Panc1 (cell line): ENCODE measurements around the gene SLC25A10. TPM values are rescaled to one million over a fixed set of nuclear protein-coding genes. Genes with fewer than 3 reads are reported as not detected.

ENCODE experiments used
- ATAC-seq: fragments of 200-7000 bp; cut with Tn5 transposase; 2 replicates; pipeline ENCODE4 v1.9.1; 2020; ENCODE audit warnings: mild to moderate bottlenecking, moderate library complexity
- BruUV-seq: library from RNA; stranded (reverse); fragments of 400-500 nt; replicated peaks from 2 replicates; lab custom pipeline; 2021; lab: Mats Ljungman, UMichigan
- CTCF ChIA-PET: fragments of 300-600 bp; sonication (Branson Sonifier 250); formaldehyde crosslinking; loops from one replicate; lab custom pipeline; 2022; ENCODE audit warnings: antibody characterized with exemption; lab: Charles Lee
- POLR2A ChIA-PET: fragments of 300-600 bp; sonication (Branson Sonifier 250); formaldehyde crosslinking; loops from one replicate; lab custom pipeline; 2022; ENCODE audit warnings: antibody characterized with exemption; lab: Charles Lee
- DNase-seq: peaks from one replicate; pipeline ENCODE4 v3.0.0-alpha.2; 2010; ENCODE audit warnings: low read depth, low spot score
- H3K27ac ChIP-seq: 2 replicates; pipeline ENCODE4 v1.5.1; 2011; ENCODE audit warnings: mild to moderate bottlenecking, low read length, inconsistent platforms
- H3K27me3 ChIP-seq: fragments of 200-500 bp; sonication (Bioruptor generic); 2 replicates; pipeline ENCODE4 v1.6.0; 2014; ENCODE audit warnings: low read length, inconsistent platforms; ENCODE audit not compliant: control insufficient read depth, insufficient read depth
- H3K36me3 ChIP-seq: fragments of 200-500 bp; sonication (Bioruptor generic); 2 replicates; pipeline ENCODE4 v1.5.1; 2014; ENCODE audit warnings: inconsistent platforms, mild to moderate bottlenecking, low read length, moderate library complexity; ENCODE audit not compliant: control insufficient read depth, insufficient read depth
- H3K4me1 ChIP-seq: 2 replicates; pipeline ENCODE4 v1.5.1; 2011; ENCODE audit warnings: inconsistent platforms, mild to moderate bottlenecking, low read length, moderate library complexity; ENCODE audit not compliant: control insufficient read depth, insufficient read depth
- H3K4me3 ChIP-seq, 2 experiments: 2 replicates each; pipeline ENCODE4 v1.5.1; 2011 to 2012; ENCODE audit warnings: low read depth in 2 of 2, low read length in 2 of 2, mild to moderate bottlenecking in 2 of 2, inconsistent platforms in 1 of 2, moderate library complexity in 1 of 2
- H3K9me3 ChIP-seq: fragments of 200-500 bp; sonication (Bioruptor generic); 2 replicates; pipeline ENCODE4 v1.5.1; 2014; ENCODE audit warnings: low read depth, mild to moderate bottlenecking, inconsistent platforms, low read length, moderate library complexity; ENCODE audit not compliant: control insufficient read depth, insufficient read depth
- POLR2AphosphoS5 ChIP-seq: IDR thresholded peaks from 2 replicates; pipeline ENCODE4 v1.6.1; 2012; ENCODE audit warnings: mild to moderate bottlenecking, low read depth, low read length, moderate library complexity
- SIN3A ChIP-seq: IDR thresholded peaks from 2 replicates; pipeline ENCODE4 v1.6.1; 2012; ENCODE audit warnings: low read depth, mild to moderate bottlenecking, low read length, moderate library complexity, borderline replicate concordance; ENCODE audit not compliant: insufficient read depth
- TCF7L2 ChIP-seq: IDR thresholded peaks from 2 replicates; pipeline ENCODE4 v1.6.1; 2011; ENCODE audit warnings: mild to moderate bottlenecking, low read depth, low read length, inconsistent platforms
- in situ Hi-C: cut with HindIII; loops from 2 replicates; pipeline ENCODE4 v1.10.0; 2016; ENCODE audit warnings: low sequenced_read_pairs, low pct_unique_long_range_greater_than_20kb
- intact Hi-C: fragments of 100-400 bp; cut with micrococcal nuclease; formaldehyde crosslinking; loops from one replicate; pipeline ENCODE4 v1.10.0; 2022; ENCODE audit not compliant: unreplicated experiment
- total RNA-seq: library from RNA; stranded (reverse); gene quantifications from one replicate; pipeline ENCODE4 v1.2.1, GENCODE V29; 2021; ENCODE audit not compliant: unreplicated experiment
- TF ChIP-seq, protein P1 (sequence below): fragments of 450-650 bp; IDR thresholded peaks from 2 replicates; pipeline ENCODE4 v1.5.1; 2017; ENCODE audit warnings: mild to moderate bottlenecking
- TF ChIP-seq, protein P2 (sequence below), 2 experiments: IDR thresholded peaks; 2 replicates each; pipeline ENCODE4 v1.6.1; 2011 to 2012; ENCODE audit warnings: low read depth in 2 of 2, control low read depth in 1 of 2, low read length in 1 of 2, mild to moderate bottlenecking in 1 of 2, moderate library complexity in 1 of 2; ENCODE audit not compliant: insufficient read depth in 1 of 2

The SLC25A10 gene
- total RNA-seq, 1 experiment from 2014 or later: 81.2 TPM

DNA sequence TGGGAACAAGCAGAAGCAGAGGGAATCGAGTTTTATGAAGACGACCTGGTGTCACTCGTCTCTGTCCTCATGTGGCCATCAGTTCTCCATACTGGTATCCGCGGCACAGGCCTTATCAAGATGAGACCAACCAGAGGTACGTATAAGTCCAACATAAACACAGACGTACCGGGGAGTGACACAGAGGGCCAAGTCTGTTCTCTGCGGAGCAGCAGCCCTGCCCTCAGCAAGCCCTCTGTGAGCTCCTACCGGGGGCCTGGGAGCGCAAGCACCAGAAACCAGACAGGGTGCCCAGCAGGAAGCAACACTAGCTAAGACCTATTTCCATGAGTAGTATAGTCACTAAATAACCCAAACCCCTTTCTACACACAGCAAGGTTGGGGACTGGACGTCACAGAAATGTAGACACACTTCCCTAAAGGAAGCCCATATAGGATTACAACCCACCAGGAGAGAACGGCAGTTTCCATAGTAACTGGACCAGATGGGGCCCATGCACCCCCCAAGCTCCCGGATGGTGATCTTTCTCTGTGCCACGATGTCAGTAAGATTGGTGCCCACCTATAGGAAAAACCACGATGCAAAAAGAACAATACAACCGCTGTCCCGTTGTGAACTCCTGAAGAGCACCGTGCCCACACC lies 29.4 kb upstream of the SLC25A10 start:
- no peak for ATAC-seq
- ChIA-PET CTCF (no interaction called here), POLR2A (interaction anchor here (1.1 kb wide), 1 partner anchor 17 kb away, joined by 3 read pairs; no protein-coding TSS in a partner anchor)
- Histone ChIP-seq H3K9me3 (no peaks in the 10 kb centered on the region), H3K27me3 (no peaks in the 10 kb centered on the region), H3K27ac (peak overlapping the region; percentile 93), H3K4me1 (peaks cover 23% of the 10 kb centered on the region), H3K4me3 (peak overlapping the region; percentile 71 to 78), H3K36me3 (peaks cover 15% of the 10 kb centered on the region; the same call in 1 of the 2 replicates)
- TF ChIP-seq TCF7L2 (no peak), POLR2AphosphoS5 (no peak)
- TF ChIP-seq, protein P1, sequence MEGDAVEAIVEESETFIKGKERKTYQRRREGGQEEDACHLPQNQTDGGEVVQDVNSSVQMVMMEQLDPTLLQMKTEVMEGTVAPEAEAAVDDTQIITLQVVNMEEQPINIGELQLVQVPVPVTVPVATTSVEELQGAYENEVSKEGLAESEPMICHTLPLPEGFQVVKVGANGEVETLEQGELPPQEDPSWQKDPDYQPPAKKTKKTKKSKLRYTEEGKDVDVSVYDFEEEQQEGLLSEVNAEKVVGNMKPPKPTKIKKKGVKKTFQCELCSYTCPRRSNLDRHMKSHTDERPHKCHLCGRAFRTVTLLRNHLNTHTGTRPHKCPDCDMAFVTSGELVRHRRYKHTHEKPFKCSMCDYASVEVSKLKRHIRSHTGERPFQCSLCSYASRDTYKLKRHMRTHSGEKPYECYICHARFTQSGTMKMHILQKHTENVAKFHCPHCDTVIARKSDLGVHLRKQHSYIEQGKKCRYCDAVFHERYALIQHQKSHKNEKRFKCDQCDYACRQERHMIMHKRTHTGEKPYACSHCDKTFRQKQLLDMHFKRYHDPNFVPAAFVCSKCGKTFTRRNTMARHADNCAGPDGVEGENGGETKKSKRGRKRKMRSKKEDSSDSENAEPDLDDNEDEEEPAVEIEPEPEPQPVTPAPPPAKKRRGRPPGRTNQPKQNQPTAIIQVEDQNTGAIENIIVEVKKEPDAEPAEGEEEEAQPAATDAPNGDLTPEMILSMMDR: no peak
- in situ Hi-C loops: no loop called here
- BruUV-seq: no TSS peak
- DNase-seq: no peak
- intact Hi-C loops: no loop called here

DNA sequence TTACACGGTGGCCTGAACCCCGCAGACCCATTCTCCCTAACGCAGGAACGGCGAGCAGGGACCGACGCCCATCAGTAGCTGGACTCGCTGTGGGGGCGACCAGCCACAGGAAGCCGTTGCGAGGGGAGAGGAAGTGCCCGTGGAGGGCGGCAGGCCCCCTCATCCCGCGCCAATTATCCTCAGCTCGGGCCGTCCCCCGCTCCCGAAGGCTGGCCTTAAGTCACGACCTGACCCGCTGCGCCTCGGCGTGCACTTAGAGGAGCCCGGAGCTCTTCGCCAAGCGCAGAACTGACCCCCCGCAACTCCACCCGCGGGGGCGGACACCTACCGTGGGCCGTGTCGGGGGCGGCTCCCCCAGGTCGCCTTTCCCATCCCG lies 28.9 kb upstream of the SLC25A10 start:
- POLR2A ChIA-PET: interaction anchor here (0.6 to 1.1 kb wide), 4 partner anchors 13 to 121 kb away, joined by 3 to 6 read pairs (median 3); partner anchors contain the start of gene GCGR
- no TSS peak for BruUV-seq
- CTCF ChIA-PET: interaction anchor here (1.1 kb wide), 1 partner anchor 8 kb away, joined by 3 read pairs; no protein-coding TSS in a partner anchor
- TF ChIP-seq, protein P1: no peak
- TF ChIP-seq SIN3A (no peak), POLR2AphosphoS5 (no peak), TCF7L2 (no peak)
- TF ChIP-seq, protein P2, sequence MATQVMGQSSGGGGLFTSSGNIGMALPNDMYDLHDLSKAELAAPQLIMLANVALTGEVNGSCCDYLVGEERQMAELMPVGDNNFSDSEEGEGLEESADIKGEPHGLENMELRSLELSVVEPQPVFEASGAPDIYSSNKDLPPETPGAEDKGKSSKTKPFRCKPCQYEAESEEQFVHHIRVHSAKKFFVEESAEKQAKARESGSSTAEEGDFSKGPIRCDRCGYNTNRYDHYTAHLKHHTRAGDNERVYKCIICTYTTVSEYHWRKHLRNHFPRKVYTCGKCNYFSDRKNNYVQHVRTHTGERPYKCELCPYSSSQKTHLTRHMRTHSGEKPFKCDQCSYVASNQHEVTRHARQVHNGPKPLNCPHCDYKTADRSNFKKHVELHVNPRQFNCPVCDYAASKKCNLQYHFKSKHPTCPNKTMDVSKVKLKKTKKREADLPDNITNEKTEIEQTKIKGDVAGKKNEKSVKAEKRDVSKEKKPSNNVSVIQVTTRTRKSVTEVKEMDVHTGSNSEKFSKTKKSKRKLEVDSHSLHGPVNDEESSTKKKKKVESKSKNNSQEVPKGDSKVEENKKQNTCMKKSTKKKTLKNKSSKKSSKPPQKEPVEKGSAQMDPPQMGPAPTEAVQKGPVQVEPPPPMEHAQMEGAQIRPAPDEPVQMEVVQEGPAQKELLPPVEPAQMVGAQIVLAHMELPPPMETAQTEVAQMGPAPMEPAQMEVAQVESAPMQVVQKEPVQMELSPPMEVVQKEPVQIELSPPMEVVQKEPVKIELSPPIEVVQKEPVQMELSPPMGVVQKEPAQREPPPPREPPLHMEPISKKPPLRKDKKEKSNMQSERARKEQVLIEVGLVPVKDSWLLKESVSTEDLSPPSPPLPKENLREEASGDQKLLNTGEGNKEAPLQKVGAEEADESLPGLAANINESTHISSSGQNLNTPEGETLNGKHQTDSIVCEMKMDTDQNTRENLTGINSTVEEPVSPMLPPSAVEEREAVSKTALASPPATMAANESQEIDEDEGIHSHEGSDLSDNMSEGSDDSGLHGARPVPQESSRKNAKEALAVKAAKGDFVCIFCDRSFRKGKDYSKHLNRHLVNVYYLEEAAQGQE (IDR thresholded peaks at IDR 0.05; ENCODE audit: insufficient read depth in 1 of 2, low read depth in 2 of 2, low read length in 1 of 2): no peak
- H3K9me3 ChIP-seq: no peaks in the 10 kb centered on the region
- peaks cover 16% of the 10 kb centered on the region; the same call in 1 of the 2 replicates for H3K36me3 ChIP-seq
- H3K27ac ChIP-seq: peak overlapping the region; percentile 93
- peak overlapping the region; percentile 71 to 78 for H3K4me3 ChIP-seq
- no peaks in the 10 kb centered on the region for H3K27me3 ChIP-seq
- in situ Hi-C loops: no loop called here
- ATAC-seq (peak; percentile 37), DNase-seq (no peak)
- intact Hi-C loops: no loop called here
- H3K4me1 ChIP-seq: peaks cover 23% of the 10 kb centered on the region
